ENCODE measurements around the gene CNNM2. TPM values are rescaled to one million over a fixed set of nuclear protein-coding genes. Genes with fewer than 3 reads are reported as not detected.
A peak's percentile ranks its signal among the peaks of the same experiment; 100 is the strongest.
"Not testable (repeated sequence)": the region's sequence is repeated elsewhere in the genome, so short reads cannot be mapped to it uniquely, and the experiment has no call there.

Gene CNNM2
- total RNA-seq, 2 donors from 2014 or later = 9.0 to 10.9 TPM

GRCh38 chr10:102988404-102989314, 70.6 kb downstream of the CNNM2 start:
- no peaks in the 10 kb centered on the region for H3K36me3 Mint-ChIP-seq (ENCODE audit: insufficient read depth in 2 of 2)
- H3K4me1 Mint-ChIP-seq (ENCODE audit: low read depth) = peaks cover 10% of the 10 kb centered on the region
- H3K4me3 Mint-ChIP-seq = no peak overlapping the region
- H3K27ac Mint-ChIP-seq = no peak overlapping the region
- DNase-seq (no peak), ATAC-seq (replicated peaks in 1 of 2) (no peak)
- no peaks in the 10 kb centered on the region for H3K9me3 Mint-ChIP-seq
- no peaks in the 10 kb centered on the region for H3K27me3 Mint-ChIP-seq (ENCODE audit: low read depth)

GRCh38 chr10:102994531-102995295, 76.6 kb downstream of the CNNM2 start:
- DNase-seq = no peak
- Mint-ChIP-seq H3K27me3 (ENCODE audit: low read depth) (no peaks in the 10 kb centered on the region), H3K27ac (no peak overlapping the region), H3K4me1 (ENCODE audit: low read depth) (peaks cover 23% of the 10 kb centered on the region), H3K4me3 (peak overlapping the region in 1 of 2 donors; percentile 17), H3K9me3 (no peaks in the 10 kb centered on the region), H3K36me3 (ENCODE audit: insufficient read depth in 2 of 2) (peaks cover 0 to 4% of the 10 kb centered on the region in 2 donors)
- ATAC-seq (replicated peaks in 1 of 2) = peak in 1 of 2 donors; percentile 30

- H3K36me3 Mint-ChIP-seq (ENCODE audit: insufficient read depth in 2 of 2) = peaks cover 0 to 4% of the 10 kb centered on the region in 2 donors
- H3K27ac Mint-ChIP-seq = no peak overlapping the region
- H3K4me1 Mint-ChIP-seq (ENCODE audit: low read depth) = peaks cover 13% of the 10 kb centered on the region
- ATAC-seq (replicated peaks in 1 of 2) (no peak), DNase-seq (no peak)
- H3K9me3 Mint-ChIP-seq = no peaks in the 10 kb centered on the region
- H3K27me3 Mint-ChIP-seq (ENCODE audit: low read depth) = no peaks in the 10 kb centered on the region
- H3K4me3 Mint-ChIP-seq = no peak overlapping the region
Measured at GRCh38 chr10:102996876-102997275, 78.8 kb downstream of the CNNM2 start.

- Mint-ChIP-seq H3K36me3 (ENCODE audit: insufficient read depth in 2 of 2) (peaks cover 0 to 4% of the 10 kb centered on the region in 2 donors), H3K27me3 (ENCODE audit: low read depth) (no peaks in the 10 kb centered on the region), H3K4me1 (ENCODE audit: low read depth) (peaks cover 13% of the 10 kb centered on the region), H3K9me3 (no peaks in the 10 kb centered on the region), H3K4me3 (no peak overlapping the region), H3K27ac (no peak overlapping the region)
- peak in 1 of 2 donors; percentile 19 for ATAC-seq (replicated peaks in 1 of 2)
- no peak for DNase-seq
Measured at GRCh38 chr10:102997998-102998397, 79.9 kb downstream of the CNNM2 start.

GRCh38 chr10:102998399-102998907, 80.4 kb downstream of the CNNM2 start:
- Mint-ChIP-seq H3K4me3 (no peak overlapping the region), H3K9me3 (no peaks in the 10 kb centered on the region), H3K36me3 (ENCODE audit: insufficient read depth in 2 of 2) (peaks cover 0 to 4% of the 10 kb centered on the region in 2 donors), H3K4me1 (ENCODE audit: low read depth) (peaks cover 13% of the 10 kb centered on the region), H3K27me3 (ENCODE audit: low read depth) (no peaks in the 10 kb centered on the region), H3K27ac (no peak overlapping the region)
- ATAC-seq (replicated peaks in 1 of 2) (no peak), DNase-seq (no peak)

GRCh38 chr10:103000050-103000449, 82.0 kb downstream of the CNNM2 start:
- DNase-seq; H3K27ac Mint-ChIP-seq; H3K9me3 Mint-ChIP-seq; H3K4me3 Mint-ChIP-seq; ATAC-seq (replicated peaks in 1 of 2); H3K36me3 Mint-ChIP-seq (ENCODE audit: insufficient read depth in 2 of 2); H3K27me3 Mint-ChIP-seq (ENCODE audit: low read depth): not testable (repeated sequence)
- H3K4me1 Mint-ChIP-seq (ENCODE audit: low read depth) = peaks cover 13% of the 10 kb centered on the region

- H3K27me3 Mint-ChIP-seq (ENCODE audit: low read depth) = no peaks in the 10 kb centered on the region
- H3K4me1 Mint-ChIP-seq (ENCODE audit: low read depth) = no peaks in the 10 kb centered on the region
- peaks cover 1 to 2% of the 10 kb centered on the region in 2 donors for H3K36me3 Mint-ChIP-seq (ENCODE audit: insufficient read depth in 2 of 2)
- DNase-seq (no peak), ATAC-seq (replicated peaks in 1 of 2) (no peak)
- H3K9me3 Mint-ChIP-seq = peaks cover 0 to 1% of the 10 kb centered on the region in 2 donors
- no peak overlapping the region for H3K27ac Mint-ChIP-seq
- no peak overlapping the region for H3K4me3 Mint-ChIP-seq
Measured at GRCh38 chr10:103007017-103007416, 88.9 kb downstream of the CNNM2 start.

GRCh38 chr10:103013416-103013815, 95.3 kb downstream of the CNNM2 start:
- Mint-ChIP-seq H3K4me1 (ENCODE audit: low read depth) (no peaks in the 10 kb centered on the region), H3K27me3 (ENCODE audit: low read depth) (no peaks in the 10 kb centered on the region), H3K4me3 (no peak overlapping the region), H3K9me3 (no peaks in the 10 kb centered on the region), H3K27ac (no peak overlapping the region), H3K36me3 (ENCODE audit: insufficient read depth in 2 of 2) (no peaks in the 10 kb centered on the region)
- DNase-seq (no peak), ATAC-seq (replicated peaks in 1 of 2) (no peak)

- ATAC-seq (replicated peaks in 1 of 2) (no peak), DNase-seq (no peak)
- H3K27ac Mint-ChIP-seq = no peak overlapping the region
- no peaks in the 10 kb centered on the region for H3K36me3 Mint-ChIP-seq (ENCODE audit: insufficient read depth in 2 of 2)
- H3K27me3 Mint-ChIP-seq (ENCODE audit: low read depth) = no peaks in the 10 kb centered on the region
- H3K4me1 Mint-ChIP-seq (ENCODE audit: low read depth) = no peaks in the 10 kb centered on the region
- no peaks in the 10 kb centered on the region for H3K9me3 Mint-ChIP-seq
- H3K4me3 Mint-ChIP-seq = no peak overlapping the region
Measured at GRCh38 chr10:103019425-103019824, 101.3 kb downstream of the CNNM2 start.

- no peaks in the 10 kb centered on the region for H3K36me3 Mint-ChIP-seq (ENCODE audit: insufficient read depth in 2 of 2)
- DNase-seq (no peak), ATAC-seq (replicated peaks in 1 of 2) (no peak)
- H3K4me3 Mint-ChIP-seq = no peak overlapping the region
- no peaks in the 10 kb centered on the region for H3K27me3 Mint-ChIP-seq (ENCODE audit: low read depth)
- H3K4me1 Mint-ChIP-seq (ENCODE audit: low read depth) = no peaks in the 10 kb centered on the region
- H3K27ac Mint-ChIP-seq = no peak overlapping the region
- H3K9me3 Mint-ChIP-seq = no peaks in the 10 kb centered on the region
Measured at GRCh38 chr10:103021150-103021899, 103.2 kb downstream of the CNNM2 start.

GRCh38 chr10:103021900-103022293, 103.8 kb downstream of the CNNM2 start:
- H3K36me3 Mint-ChIP-seq (ENCODE audit: insufficient read depth in 2 of 2) = no peaks in the 10 kb centered on the region
- no peak overlapping the region for H3K27ac Mint-ChIP-seq
- ATAC-seq (replicated peaks in 1 of 2) (no peak), DNase-seq (no peak)
- H3K27me3 Mint-ChIP-seq (ENCODE audit: low read depth) = no peaks in the 10 kb centered on the region
- H3K9me3 Mint-ChIP-seq = no peaks in the 10 kb centered on the region
- no peak overlapping the region for H3K4me3 Mint-ChIP-seq
- H3K4me1 Mint-ChIP-seq (ENCODE audit: low read depth) = no peaks in the 10 kb centered on the region

- no peak overlapping the region for H3K4me3 Mint-ChIP-seq
- H3K4me1 Mint-ChIP-seq (ENCODE audit: low read depth) = no peaks in the 10 kb centered on the region
- H3K27ac Mint-ChIP-seq = no peak overlapping the region
- DNase-seq (no peak), ATAC-seq (replicated peaks in 1 of 2) (no peak)
- no peaks in the 10 kb centered on the region for H3K27me3 Mint-ChIP-seq (ENCODE audit: low read depth)
- no peaks in the 10 kb centered on the region for H3K9me3 Mint-ChIP-seq
- no peaks in the 10 kb centered on the region for H3K36me3 Mint-ChIP-seq (ENCODE audit: insufficient read depth in 2 of 2)
Measured at GRCh38 chr10:103025696-103026095, 107.6 kb downstream of the CNNM2 start.

GRCh38 chr10:103038570-103038969, 120.5 kb downstream of the CNNM2 start:
- ATAC-seq (replicated peaks in 1 of 2) = no peak
- H3K4me3 Mint-ChIP-seq = no peak overlapping the region
- H3K36me3 Mint-ChIP-seq (ENCODE audit: insufficient read depth in 2 of 2) = no peaks in the 10 kb centered on the region
- H3K4me1 Mint-ChIP-seq (ENCODE audit: low read depth) = no peaks in the 10 kb centered on the region
- no peak for DNase-seq
- H3K27me3 Mint-ChIP-seq (ENCODE audit: low read depth) = no peaks in the 10 kb centered on the region
- H3K27ac Mint-ChIP-seq = no peak overlapping the region
- no peaks in the 10 kb centered on the region for H3K9me3 Mint-ChIP-seq
